ENCODE results near the gene HSD17B11.
"Not testable (repeated sequence)": the region's sequence is repeated elsewhere in the genome, so short reads cannot be mapped to it uniquely, and the experiment has no call there.

DNA sequence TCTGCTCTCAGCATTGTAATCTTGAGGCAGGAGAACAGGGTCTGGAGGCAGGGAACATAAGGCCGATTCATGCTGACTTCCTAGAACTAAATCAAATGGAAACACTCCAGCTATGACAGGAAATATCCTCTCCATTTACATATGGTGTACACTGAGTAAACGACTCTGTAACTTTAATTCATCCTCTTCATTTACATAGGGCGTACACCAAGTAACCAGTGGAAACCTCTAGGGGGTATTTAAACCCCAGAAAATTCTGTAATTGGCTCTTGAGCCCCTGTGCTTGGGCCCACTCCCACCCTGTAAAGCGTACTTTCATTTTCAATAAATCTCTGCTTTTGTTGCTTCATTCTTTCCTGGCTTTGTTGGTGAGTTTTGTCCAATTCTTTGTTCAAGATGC is 76.0 kb downstream of the HSD17B11 start:
- not testable (repeated sequence) for TF ChIP-seq EZH2 (IDR thresholded peaks at IDR 0.05); FOXP2 (optimal IDR thresholded peaks at IDR 0.05; ENCODE audit: control extremely low read depth, extremely low read length, insufficient read depth); POLR2AphosphoS5 (IDR thresholded peaks at IDR 0.05; ENCODE audit: borderline replicate concordance, low read depth, low read length)
